ENCODE data around the gene PTH1R.

GRCh38 chr3:46926871-46927717 is 49.6 kb downstream of the PTH1R start:
- TF ChIP-seq POLR2A (IDR thresholded peaks at IDR 0.05; ENCODE audit: borderline replicate concordance, extremely low read depth, insufficient read depth, insufficient read length) = no peak
- no peak for TF ChIP-seq CTCF (IDR thresholded peaks at IDR 0.05 in 2 of 3, conservative IDR thresholded peaks at IDR 0.05 in 1 of 3; ENCODE audit: borderline replicate concordance in 1 of 3, insufficient read depth in 1 of 3, low read depth in 2 of 3, low read length in 2 of 3)
- no peak for TF ChIP-seq SIN3A (IDR thresholded peaks at IDR 0.05; ENCODE audit: low read depth)
- TF ChIP-seq EZH2 (IDR thresholded peaks at IDR 0.05) = no peak
- TF ChIP-seq POLR2AphosphoS5 (IDR thresholded peaks at IDR 0.05; ENCODE audit: low read depth, low read length) = no peak
- TF ChIP-seq ZNF274 (IDR thresholded peaks at IDR 0.05; ENCODE audit: low read depth, low read length) = no peak
- TF ChIP-seq, protein P1, sequence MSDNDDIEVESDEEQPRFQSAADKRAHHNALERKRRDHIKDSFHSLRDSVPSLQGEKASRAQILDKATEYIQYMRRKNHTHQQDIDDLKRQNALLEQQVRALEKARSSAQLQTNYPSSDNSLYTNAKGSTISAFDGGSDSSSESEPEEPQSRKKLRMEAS (IDR thresholded peaks at IDR 0.05) = no peak
- no peak for TF ChIP-seq ATF3 (IDR thresholded peaks at IDR 0.05)
- no peak for TF ChIP-seq FOSL1 (IDR thresholded peaks at IDR 0.05; ENCODE audit: low read depth)
- TF ChIP-seq EZH2phosphoT487 (IDR thresholded peaks at IDR 0.05; ENCODE audit: borderline replicate concordance) = no peak

Data from HCT116 (cell line).